Trophoblast cell (in vitro differentiated cells and primary cell): ENCODE data around the gene BRF1.

Experiments used
- DNase-seq, 2 donors: peaks; one replicate each; pipeline ENCODE4 v3.0.0-alpha.2; 2016
- H2AFZ ChIP-seq: 2 replicates; pipeline ENCODE4 v1.6.1; 2013; ENCODE audit warnings: low read length, moderate library complexity, mild to moderate bottlenecking; ENCODE audit not compliant: insufficient read depth, poor library complexity
- H2AK5ac ChIP-seq: 2 replicates; pipeline ENCODE4 v1.6.1; 2013; ENCODE audit warnings: mild to moderate bottlenecking, low read length
- H2BK120ac ChIP-seq: 2 replicates; pipeline ENCODE4 v1.6.1; 2013; ENCODE audit warnings: low read length, mild to moderate bottlenecking, moderate library complexity; ENCODE audit not compliant: insufficient read depth, poor library complexity
- H2BK12ac ChIP-seq: 2 replicates; pipeline ENCODE4 v1.6.1; 2013; ENCODE audit warnings: mild to moderate bottlenecking, low read length, moderate library complexity
- H2BK5ac ChIP-seq: 2 replicates; pipeline ENCODE4 v1.6.1; 2013; ENCODE audit warnings: low read length, low read depth, moderate library complexity, mild to moderate bottlenecking; ENCODE audit not compliant: poor library complexity
- H3K14ac ChIP-seq: 2 replicates; pipeline ENCODE4 v1.6.1; 2013; ENCODE audit warnings: mild to moderate bottlenecking, low read length
- H3K18ac ChIP-seq: 2 replicates; pipeline ENCODE4 v1.6.1; 2013; ENCODE audit warnings: mild to moderate bottlenecking, low read length
- H3K23ac ChIP-seq: 2 replicates; pipeline ENCODE4 v1.6.1; 2013; ENCODE audit warnings: low read length
- H3K27ac ChIP-seq: 2 replicates; pipeline ENCODE4 v1.5.1; 2013; ENCODE audit warnings: low read depth, mild to moderate bottlenecking, inconsistent platforms, low read length, moderate library complexity
- H3K27me3 ChIP-seq: 2 replicates; pipeline ENCODE4 v1.6.1; 2013; ENCODE audit warnings: inconsistent platforms, mild to moderate bottlenecking, low read length, moderate library complexity; ENCODE audit not compliant: insufficient read depth
- H3K36me3 ChIP-seq, 2 experiments: 1 replicate in 1 of 2; 2 replicates in 1 of 2; pipeline ENCODE4 v1.6.1; 2013; ENCODE audit warnings: low read length in 2 of 2, mild to moderate bottlenecking in 2 of 2, moderate library complexity in 1 of 2; ENCODE audit not compliant: insufficient read depth in 2 of 2, control insufficient read depth in 1 of 2
- H3K4ac ChIP-seq: 2 replicates; pipeline ENCODE4 v1.6.1; 2013; ENCODE audit warnings: low read depth, mild to moderate bottlenecking, low read length, moderate library complexity
- H3K4me1 ChIP-seq, 2 experiments: 1 replicate in 1 of 2; 2 replicates in 1 of 2; pipeline ENCODE4 v1.6.1; 2013; ENCODE audit warnings: low read length in 2 of 2, mild to moderate bottlenecking in 2 of 2, moderate library complexity in 1 of 2; ENCODE audit not compliant: insufficient read depth in 2 of 2, control insufficient read depth in 1 of 2
- H3K4me2 ChIP-seq: 2 replicates; pipeline ENCODE4 v1.6.1; 2013; ENCODE audit warnings: inconsistent platforms, mild to moderate bottlenecking, low read length, moderate library complexity
- H3K4me3 ChIP-seq: 2 replicates; pipeline ENCODE4 v1.5.1; 2013; ENCODE audit warnings: mild to moderate bottlenecking, low read depth, low read length, inconsistent platforms
- H3K79me1 ChIP-seq: one replicate; pipeline ENCODE4 v1.6.1; 2013; ENCODE audit warnings: low read length
- H3K79me2 ChIP-seq: 2 replicates; pipeline ENCODE4 v1.6.1; 2013; ENCODE audit warnings: low read length, mild to moderate bottlenecking; ENCODE audit not compliant: control insufficient read depth, insufficient read depth, poor library complexity
- H3K9ac ChIP-seq: 2 replicates; pipeline ENCODE4 v1.6.1; 2013; ENCODE audit warnings: mild to moderate bottlenecking, low read length
- H3K9me3 ChIP-seq: 2 replicates; pipeline ENCODE4 v1.6.1; 2013; ENCODE audit warnings: low read depth, mild to moderate bottlenecking, control low read depth, inconsistent platforms, low read length; ENCODE audit not compliant: insufficient read depth
- H4K12ac ChIP-seq: 2 replicates; pipeline ENCODE4 v1.6.1; 2013; ENCODE audit warnings: low read depth, mild to moderate bottlenecking, low read length, moderate library complexity
- H4K8ac ChIP-seq: 2 replicates; pipeline ENCODE4 v1.6.1; 2013; ENCODE audit warnings: low read depth, mild to moderate bottlenecking, low read length, moderate library complexity
- H4K91ac ChIP-seq: one replicate; pipeline ENCODE4 v1.6.1; 2013; ENCODE audit warnings: low read depth, mild to moderate bottlenecking, low read length, moderate library complexity
- WGBS: extraction: QIAGEN DNeasy Blood & Tissue Kit; methylation state at CpG from one replicate; pipeline ENCODE4 v1.1.7; 2013; ENCODE audit warnings: missing lambda C conversion rate; ENCODE audit not compliant: insufficient read length, insufficient coverage; ENCODE audit errors: extremely low coverage; 5-methylcytosine and 5-hydroxymethylcytosine counted together

Gene BRF1

GRCh38 chr14:105348169-105348944 is 47.6 kb upstream of the BRF1 start:
- Histone ChIP-seq H3K4me2 (no peak overlapping the region), H3K9ac (no peak overlapping the region), H3K4me1 (no peaks in the 10 kb centered on the region), H2AK5ac (no peak overlapping the region), H3K27ac (no peak overlapping the region), H3K18ac (no peak overlapping the region), H3K14ac (no peak overlapping the region), H3K36me3 (peaks cover 0 to 4% of the 10 kb centered on the region in 2 experiments), H2BK120ac (no peak overlapping the region), H3K79me1 (no peaks in the 10 kb centered on the region), H3K27me3 (no peaks in the 10 kb centered on the region), H3K4ac (no peak overlapping the region), H4K8ac (no peak overlapping the region), H2BK5ac (no peak overlapping the region), H4K91ac (no peak overlapping the region), H3K4me3 (no peak overlapping the region), H2AFZ (no peak overlapping the region), H3K9me3 (peaks cover 4% of the 10 kb centered on the region), H3K23ac (no peak overlapping the region), H2BK12ac (no peak overlapping the region), H4K12ac (no peak overlapping the region), H3K79me2 (no peaks in the 10 kb centered on the region)
- DNase-seq, result no peak
- WGBS, result no CpG with 5 or more reads among the region's 26 CpGs

GRCh38 chr14:105347587-105347968 is 46.8 kb upstream of the BRF1 start:
- Histone ChIP-seq H3K27me3 (no peaks in the 10 kb centered on the region), H3K4me3 (no peak overlapping the region), H4K8ac (no peak overlapping the region), H3K23ac (no peak overlapping the region), H2BK5ac (no peak overlapping the region), H3K4me1 (no peaks in the 10 kb centered on the region), H3K79me1 (no peaks in the 10 kb centered on the region), H2AK5ac (no peak overlapping the region), H2BK12ac (no peak overlapping the region), H3K36me3 (peaks cover 0 to 4% of the 10 kb centered on the region in 2 experiments), H3K9me3 (peaks cover 4% of the 10 kb centered on the region), H2AFZ (no peak overlapping the region), H4K12ac (no peak overlapping the region), H3K27ac (no peak overlapping the region), H4K91ac (no peak overlapping the region), H3K4me2 (no peak overlapping the region), H3K18ac (no peak overlapping the region), H3K14ac (no peak overlapping the region), H3K79me2 (no peaks in the 10 kb centered on the region), H3K4ac (no peak overlapping the region), H2BK120ac (no peak overlapping the region), H3K9ac (no peak overlapping the region)
- no peak for DNase-seq
- no CpG with 5 or more reads among the region's 8 CpGs for WGBS

GRCh38 chr14:105346876-105347586 is 46.2 kb upstream of the BRF1 start:
- H3K23ac ChIP-seq, result no peak overlapping the region
- no peaks in the 10 kb centered on the region for H3K4me1 ChIP-seq
- no peak overlapping the region for H3K27ac ChIP-seq
- no peak overlapping the region for H3K4ac ChIP-seq
- DNase-seq, result no peak
- no peaks in the 10 kb centered on the region for H3K79me2 ChIP-seq
- no peak overlapping the region for H2BK5ac ChIP-seq
- H2AK5ac ChIP-seq, result no peak overlapping the region
- H3K79me1 ChIP-seq, result no peaks in the 10 kb centered on the region
- no peak overlapping the region for H2BK120ac ChIP-seq
- no peak overlapping the region for H3K9ac ChIP-seq
- no peak overlapping the region for H3K4me3 ChIP-seq
- no peak overlapping the region for H4K8ac ChIP-seq
- H3K18ac ChIP-seq, result no peak overlapping the region
- peaks cover 4% of the 10 kb centered on the region for H3K9me3 ChIP-seq
- H3K4me2 ChIP-seq, result no peak overlapping the region
- no peak overlapping the region for H3K14ac ChIP-seq
- no CpG with 5 or more reads among the region's 18 CpGs for WGBS
- H2AFZ ChIP-seq, result no peak overlapping the region
- H3K27me3 ChIP-seq, result no peaks in the 10 kb centered on the region
- no peak overlapping the region for H4K12ac ChIP-seq
- no peak overlapping the region for H4K91ac ChIP-seq
- H3K36me3 ChIP-seq, result peaks cover 0 to 4% of the 10 kb centered on the region in 2 experiments
- no peak overlapping the region for H2BK12ac ChIP-seq

- no peak overlapping the region for H3K4me2 ChIP-seq
- H2BK120ac ChIP-seq, result no peak overlapping the region
- no peak overlapping the region for H2AK5ac ChIP-seq
- no peak overlapping the region for H3K14ac ChIP-seq
- H3K27me3 ChIP-seq, result no peaks in the 10 kb centered on the region
- H3K18ac ChIP-seq, result no peak overlapping the region
- H3K23ac ChIP-seq, result no peak overlapping the region
- no peak overlapping the region for H2BK12ac ChIP-seq
- H3K4me1 ChIP-seq, result no peaks in the 10 kb centered on the region
- H4K8ac ChIP-seq, result no peak overlapping the region
- H3K27ac ChIP-seq, result no peak overlapping the region
- no peak overlapping the region for H4K12ac ChIP-seq
- no peak overlapping the region for H2AFZ ChIP-seq
- no peaks in the 10 kb centered on the region for H3K79me2 ChIP-seq
- peaks cover 4% of the 10 kb centered on the region for H3K9me3 ChIP-seq
- H2BK5ac ChIP-seq, result no peak overlapping the region
- DNase-seq, result no peak
- H3K4me3 ChIP-seq, result no peak overlapping the region
- no peak overlapping the region for H3K4ac ChIP-seq
- no peaks in the 10 kb centered on the region for H3K79me1 ChIP-seq
- WGBS, result no CpG with 5 or more reads among the region's 13 CpGs
- peaks cover 0 to 4% of the 10 kb centered on the region in 2 experiments for H3K36me3 ChIP-seq
- H4K91ac ChIP-seq, result no peak overlapping the region
- H3K9ac ChIP-seq, result no peak overlapping the region
These were observed 45.4 kb upstream of the BRF1 start for GRCh38 chr14:105346200-105346533.
